ENCODE results near the gene GFRAL.
"Not testable (repeated sequence)": the region's sequence is repeated elsewhere in the genome, so short reads cannot be mapped to it uniquely, and the experiment has no call there.

Gene GFRAL, protein sequence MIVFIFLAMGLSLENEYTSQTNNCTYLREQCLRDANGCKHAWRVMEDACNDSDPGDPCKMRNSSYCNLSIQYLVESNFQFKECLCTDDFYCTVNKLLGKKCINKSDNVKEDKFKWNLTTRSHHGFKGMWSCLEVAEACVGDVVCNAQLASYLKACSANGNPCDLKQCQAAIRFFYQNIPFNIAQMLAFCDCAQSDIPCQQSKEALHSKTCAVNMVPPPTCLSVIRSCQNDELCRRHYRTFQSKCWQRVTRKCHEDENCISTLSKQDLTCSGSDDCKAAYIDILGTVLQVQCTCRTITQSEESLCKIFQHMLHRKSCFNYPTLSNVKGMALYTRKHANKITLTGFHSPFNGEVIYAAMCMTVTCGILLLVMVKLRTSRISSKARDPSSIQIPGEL

DNA sequence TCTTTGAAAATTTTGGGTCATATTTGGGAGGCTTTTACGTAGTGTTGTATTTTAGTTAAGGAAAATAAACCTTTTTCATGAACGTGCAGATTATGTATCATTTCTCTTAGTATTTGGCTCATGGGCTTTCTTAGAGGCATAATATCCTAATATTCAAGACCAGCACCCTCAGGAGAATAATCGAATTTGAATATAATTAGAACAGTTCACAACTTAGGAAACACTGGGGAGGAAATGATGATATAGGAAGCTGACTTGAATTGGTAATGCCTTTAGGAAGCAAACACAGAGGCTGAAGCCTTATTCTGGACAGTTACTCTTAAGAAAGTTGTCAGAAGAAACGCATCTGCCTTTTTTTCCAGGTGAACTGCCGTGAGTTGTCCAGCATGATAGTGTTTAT lies at the start of gene GFRAL:
Gene GFRAL (plus strand): TSS at position 301 of the 400 bp plus-strand sequence. CDS start 86 bp downstream, at position 387.
- DNase-seq (ENCODE audit: low spot score), result no peak

DNA sequence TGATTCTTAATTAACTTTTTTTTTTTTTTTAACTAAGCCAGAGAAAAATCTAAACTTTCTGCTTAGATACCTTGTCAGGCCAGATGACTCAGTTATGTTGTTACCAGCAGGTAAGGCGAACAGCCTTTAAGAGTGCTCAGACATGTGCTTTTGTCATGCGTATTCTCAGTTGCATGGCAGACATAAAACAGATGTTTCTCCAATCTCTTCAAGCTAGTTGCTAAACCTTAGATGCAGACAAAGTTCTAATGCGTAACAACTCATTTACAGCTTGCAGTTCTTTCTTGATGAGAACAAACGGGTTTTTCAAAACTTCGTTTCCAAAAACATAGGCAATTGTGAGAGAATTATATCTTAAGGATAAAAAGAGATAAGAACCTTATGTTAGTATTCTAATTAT lies 49.6 kb upstream of the GFRAL start:
- no peak for DNase-seq (ENCODE audit: low spot score)

DNA sequence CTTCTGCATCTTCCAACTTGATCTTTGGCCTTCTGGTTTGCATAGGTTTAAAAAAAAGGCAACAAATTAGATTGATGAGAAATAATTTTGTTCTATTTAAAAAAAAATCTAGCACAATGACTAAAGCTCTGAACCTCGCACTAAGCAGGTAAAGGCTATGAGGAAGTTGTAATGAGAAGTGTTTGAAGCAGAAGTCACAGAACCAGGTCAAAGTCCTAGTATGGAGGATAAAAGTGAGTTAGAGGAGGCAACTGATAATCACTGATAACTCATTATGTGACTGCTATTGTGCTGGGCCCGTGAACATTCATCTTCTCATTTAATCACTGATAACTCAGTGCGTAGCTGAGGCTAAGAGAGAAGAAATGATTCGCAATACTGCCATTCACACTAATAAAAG lies 46.1 kb upstream of the GFRAL start:
- no peak for DNase-seq (ENCODE audit: low spot score)

DNA sequence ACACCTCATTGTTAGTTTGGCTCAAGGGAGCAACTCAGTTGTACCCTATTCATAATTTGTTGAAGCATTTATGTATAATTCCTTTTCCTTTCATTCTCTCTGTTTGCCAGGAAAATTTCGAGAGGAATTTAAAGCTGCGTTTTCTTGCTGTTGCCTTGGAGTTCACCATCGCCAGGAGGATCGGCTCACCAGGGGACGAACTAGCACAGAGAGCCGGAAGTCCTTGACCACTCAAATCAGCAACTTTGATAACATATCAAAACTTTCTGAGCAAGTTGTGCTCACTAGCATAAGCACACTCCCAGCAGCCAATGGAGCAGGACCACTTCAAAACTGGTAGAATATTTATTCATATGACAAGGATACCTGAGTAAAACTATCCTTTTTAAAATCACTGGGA lies 45.2 kb upstream of the GFRAL start:
- DNase-seq (ENCODE audit: low spot score), result no peak

DNA sequence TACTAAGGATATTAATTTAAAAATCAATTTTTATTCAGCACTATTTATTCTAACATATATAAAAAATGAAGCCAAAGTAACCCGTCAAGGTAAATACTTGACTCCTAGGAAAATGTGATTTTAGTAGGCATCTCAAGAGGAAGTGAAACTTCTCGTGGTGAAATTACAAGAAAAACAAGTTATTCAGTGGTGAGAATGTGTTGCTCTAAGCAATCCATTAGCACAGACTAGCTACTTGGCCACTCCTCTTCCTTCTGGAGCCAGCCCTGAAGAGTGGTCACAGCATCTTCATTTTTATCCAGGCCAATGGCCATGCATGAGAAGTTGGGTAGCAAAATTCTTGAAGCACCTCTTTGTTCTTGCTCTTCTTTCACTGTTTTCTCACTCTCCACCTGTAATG lies 40.4 kb upstream of the GFRAL start:
- no peak for DNase-seq (ENCODE audit: low spot score)

DNA sequence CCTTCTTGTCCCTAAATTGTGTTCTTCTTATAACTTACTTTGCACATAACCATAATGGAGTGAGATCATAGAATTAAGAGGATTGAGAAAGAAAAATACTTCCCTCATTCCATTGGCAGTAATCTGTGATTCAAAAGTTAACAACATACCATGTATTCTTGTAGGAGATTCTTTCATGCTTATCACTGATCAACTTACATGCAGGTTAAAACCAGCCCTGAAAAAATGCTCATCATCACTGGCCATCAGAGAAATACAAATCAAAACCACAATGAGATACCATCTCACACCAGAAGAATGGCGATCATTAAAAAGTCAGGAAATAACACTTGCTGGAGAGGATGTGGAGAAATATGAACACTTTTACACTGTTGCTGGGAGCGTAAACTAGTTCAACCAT lies 36.5 kb upstream of the GFRAL start:
- no peak for DNase-seq (ENCODE audit: low spot score)

DNA sequence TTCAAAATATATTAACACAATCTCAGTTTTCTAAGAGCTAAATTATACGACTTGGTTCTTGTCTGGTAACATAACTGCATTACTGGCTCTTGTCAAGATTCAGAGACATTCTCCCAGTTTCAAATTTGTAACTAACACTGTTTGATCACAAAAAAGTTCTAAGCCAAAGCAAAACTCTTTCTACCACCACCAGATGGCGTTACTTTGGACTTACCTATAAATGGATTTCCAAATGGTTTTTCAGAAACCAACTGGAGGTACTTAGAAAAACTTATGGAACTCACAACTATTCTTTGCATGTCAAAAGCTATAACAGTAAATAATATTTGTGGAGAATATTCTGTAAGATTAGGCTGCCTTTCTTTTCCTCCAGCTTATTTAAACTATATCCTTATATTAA lies 34.2 kb upstream of the GFRAL start:
- DNase-seq (ENCODE audit: low spot score), result no peak

DNA sequence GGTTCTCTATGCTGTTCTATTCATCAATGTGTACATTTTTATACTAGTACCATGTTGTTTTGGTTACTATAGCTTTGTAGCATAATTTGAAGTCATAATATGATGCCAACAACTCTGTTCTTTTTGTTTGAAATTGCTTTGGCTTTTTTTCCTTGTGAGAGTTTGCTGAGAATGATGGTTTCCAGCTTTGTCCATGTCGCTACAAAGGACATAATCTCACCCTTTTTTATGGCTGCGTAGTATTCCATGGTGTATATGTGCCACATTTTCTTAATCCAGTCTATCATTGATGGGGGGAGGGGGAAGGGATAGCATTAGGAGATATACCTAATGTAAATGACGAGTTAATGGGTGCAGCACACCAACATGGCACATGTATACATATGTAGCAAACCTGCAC lies 30.1 kb upstream of the GFRAL start:
- DNase-seq (ENCODE audit: low spot score), result not testable (repeated sequence)

DNA sequence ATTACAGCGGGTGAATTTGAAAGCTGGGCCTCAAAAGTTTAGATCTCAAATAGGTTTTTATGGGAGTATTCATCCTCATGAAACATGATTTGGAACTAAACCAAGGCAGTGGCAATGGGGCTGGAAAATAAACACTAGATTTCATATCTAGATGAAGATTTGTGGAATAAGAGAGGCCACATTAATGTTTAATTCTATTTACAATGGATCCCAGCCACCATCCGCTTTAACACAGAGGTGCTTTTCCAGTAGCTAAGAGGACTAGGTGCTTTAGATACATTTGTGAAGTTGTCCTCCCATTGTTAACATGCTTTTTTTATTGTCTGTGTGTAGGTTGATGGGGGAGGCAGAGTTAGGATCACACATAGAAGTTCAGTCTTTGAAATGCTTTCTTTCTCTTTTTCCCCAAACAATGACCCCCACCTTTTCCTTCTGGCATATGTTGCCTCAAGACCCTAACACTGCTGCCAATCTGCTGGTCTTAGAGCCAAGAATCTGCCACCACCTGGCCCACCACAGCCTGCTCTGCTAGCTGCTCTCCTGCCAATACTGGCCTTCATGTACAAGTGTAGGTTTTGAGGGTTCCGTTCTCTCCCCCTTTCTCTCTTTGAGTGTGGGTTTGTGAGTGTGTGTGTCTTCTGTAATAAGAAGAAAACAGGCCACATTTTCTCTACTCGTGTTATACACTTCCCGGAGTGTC lies 27.8 kb upstream of the GFRAL start:
- DNase-seq (ENCODE audit: low spot score), result no peak

DNA sequence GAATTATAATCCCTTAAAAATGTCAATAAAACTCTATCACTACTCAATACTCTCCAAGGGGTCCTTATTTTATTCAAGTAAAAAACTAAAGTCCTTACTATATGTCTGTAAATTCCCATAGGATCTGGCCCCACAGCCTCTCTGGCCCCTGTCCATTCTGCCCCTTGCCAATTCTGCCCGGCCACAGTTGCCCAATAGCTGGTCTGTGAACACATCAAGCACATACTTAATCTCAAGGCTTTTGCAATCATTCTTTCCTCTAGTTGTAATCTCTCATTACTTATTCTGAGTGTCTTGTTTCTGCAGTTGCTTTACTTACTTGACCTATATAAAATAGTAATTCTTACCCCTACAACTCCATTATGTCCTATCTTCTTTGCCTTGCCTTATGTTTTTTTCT lies 22.5 kb upstream of the GFRAL start:
- DNase-seq (ENCODE audit: low spot score), result no peak

DNA sequence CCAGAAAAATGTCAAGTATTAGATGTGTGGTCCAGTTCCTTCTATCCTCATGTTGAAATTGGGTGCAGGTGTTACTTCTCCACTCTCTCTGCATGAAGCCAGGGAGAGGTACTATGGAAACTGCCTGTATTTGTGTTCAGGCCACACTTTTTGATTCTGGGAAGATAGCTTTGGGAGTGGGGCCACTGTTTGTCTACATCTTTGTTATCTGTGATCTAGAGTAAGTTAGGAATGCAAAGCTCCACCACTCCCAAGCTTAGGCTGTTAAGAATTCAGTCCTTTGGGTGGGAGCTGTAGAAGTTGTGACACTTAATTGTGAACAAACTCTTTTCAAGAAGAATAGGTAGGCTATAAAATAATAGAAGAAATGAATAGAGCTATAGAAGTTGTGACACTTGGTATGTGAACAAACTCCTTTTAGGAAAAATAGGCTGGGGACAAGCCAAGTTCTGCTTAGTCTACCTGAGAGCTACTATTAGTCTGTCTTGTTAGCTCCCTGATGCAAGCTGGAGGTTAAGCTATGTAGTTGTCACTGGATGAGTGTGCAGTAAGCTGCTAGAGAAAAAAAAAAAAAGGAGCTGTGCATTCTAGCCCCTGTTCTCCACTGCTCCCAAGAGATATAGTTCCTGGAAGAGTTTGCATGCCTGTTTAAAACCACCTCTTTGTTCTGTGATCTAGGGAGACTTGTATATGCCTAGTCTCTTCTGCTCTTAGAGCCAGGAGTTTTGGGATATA lies 7.1 kb upstream of the GFRAL start:
- DNase-seq (ENCODE audit: low spot score), result no peak

DNA sequence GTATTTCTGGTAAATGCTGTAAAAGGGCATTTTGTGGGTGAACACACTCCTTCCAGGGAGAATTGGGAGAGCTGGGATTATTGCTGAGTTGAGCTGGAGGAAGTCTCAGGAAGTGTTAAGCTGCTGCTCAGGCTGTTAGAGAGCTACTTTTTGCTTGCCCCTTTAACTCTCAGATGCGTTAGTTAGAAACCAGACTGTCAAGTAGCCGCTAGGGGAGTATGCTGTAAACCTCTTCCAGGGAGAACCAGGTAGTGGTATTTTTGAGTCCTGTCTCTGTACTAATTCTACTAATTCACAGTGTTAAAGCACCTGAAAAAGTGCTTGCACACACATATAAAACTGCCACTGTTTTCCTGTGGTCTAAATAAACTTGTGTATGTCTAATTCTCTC lies 6.6 kb upstream of the GFRAL start:
- no peak for DNase-seq (ENCODE audit: low spot score)

DNA sequence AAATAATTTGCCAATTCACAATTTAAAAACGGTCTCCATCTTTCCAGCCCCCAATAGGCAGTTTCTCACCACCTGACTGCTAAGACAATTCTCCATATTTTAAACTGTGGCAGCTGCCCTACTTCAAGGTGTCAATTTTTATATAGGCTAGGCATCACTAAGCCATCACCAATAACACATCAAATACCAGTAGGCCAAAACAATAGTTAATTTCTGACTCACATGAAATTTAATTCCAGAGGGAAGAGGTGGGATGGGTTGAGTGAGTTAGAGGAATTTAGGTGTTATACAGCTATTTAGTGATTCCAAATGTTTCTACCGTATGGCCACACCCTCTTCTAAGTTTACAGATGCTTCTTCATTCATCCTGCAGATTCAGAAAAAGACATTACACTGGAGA lies 49.9 kb downstream of the GFRAL start:
- no peak for DNase-seq (ENCODE audit: low spot score)

DNA sequence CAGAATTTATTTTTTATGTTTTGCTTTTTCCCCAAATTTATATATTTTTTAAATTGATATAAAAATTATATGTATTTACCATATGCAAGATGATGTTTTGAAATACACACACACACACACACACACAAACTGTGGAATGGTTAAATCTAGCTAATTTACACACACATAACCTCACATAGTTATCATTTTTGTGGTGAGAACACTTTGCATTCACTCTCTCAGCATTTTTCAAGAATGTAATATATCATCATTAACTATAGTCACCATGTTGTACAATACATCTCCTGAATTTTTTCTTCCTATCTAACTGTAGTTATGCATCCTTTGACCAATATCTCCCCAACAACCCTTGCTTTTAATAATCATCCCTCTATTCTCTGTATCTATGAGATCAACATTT lies 52.2 kb downstream of the GFRAL start:
- no peak for DNase-seq (ENCODE audit: low spot score)

DNA sequence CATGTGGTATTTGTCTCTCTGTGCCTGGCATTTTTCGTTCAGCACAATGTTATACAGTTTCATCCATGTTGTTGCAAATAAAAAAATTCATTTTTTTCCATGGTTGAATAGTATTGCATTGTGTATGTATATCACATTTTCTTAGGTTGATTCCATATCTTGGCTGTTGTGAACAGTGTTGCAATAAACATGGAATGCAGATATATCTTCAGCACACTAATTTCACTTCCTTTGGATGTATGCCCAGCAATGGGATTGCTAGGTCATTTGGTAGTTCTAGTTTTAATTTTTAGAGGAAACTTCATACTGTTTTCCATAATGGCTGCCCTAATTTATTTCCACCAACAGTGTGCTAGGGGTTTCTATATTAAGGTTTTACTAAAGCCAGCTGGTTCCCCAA lies 52.6 kb downstream of the GFRAL start:
- DNase-seq (ENCODE audit: low spot score), result no peak

DNA sequence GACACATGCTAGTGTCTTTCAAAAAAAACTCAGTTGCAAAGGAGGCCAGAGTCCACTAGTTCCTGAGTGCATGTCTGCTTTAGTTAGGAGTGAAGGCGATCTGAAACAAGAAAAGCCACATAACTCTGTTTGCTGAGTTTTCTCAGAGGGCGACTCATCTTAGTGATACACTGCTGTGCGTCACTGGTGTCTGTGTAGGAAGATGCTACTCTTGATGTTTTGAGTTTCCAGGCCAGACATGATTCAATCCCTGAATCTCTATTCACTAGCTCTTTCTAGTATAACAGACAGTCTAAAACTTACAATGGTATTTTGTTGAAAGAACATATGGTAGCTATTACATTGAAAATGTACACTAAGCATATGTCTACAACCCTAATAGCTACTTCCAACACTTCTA lies 60.9 kb downstream of the GFRAL start:
- no peak for DNase-seq (ENCODE audit: low spot score)

DNA sequence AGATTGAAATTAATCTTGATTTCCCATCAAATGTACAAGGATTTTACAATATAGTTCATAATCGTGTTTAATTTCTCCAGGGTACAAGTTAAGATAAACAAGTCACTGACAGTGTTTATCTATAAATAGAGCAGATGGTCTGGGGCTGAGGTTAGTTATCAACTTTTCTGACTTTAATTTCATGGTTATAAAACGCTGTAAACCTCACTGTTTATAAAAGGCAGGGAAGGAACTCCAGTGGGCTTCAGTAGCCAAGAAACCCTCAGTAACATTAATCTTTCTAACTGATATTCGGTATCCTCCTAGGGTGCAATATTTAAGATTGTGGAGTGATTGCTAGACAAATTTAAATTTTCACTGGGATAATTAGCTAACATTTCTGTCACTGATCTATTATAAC lies 68.6 kb downstream of the GFRAL start:
- DNase-seq (ENCODE audit: low spot score), result no peak

DNA sequence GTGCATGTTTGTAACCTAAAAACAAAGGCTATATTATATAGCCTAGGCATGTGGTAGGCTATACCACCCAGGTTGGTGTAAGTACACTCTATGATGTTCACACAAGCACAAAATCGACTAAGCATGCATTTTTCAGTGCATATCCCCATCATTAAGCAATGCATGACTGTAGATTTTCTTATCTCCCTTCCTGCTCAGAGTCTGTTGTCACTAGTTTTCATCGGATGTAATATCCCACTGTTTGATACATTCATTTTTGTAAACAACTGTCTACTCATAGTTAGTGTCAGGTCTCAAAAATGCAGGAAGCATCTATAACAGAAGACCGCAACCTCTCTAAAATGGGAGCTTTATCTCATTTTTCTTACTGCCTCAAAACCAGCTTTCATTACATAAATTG lies 70.7 kb downstream of the GFRAL start:
- DNase-seq (ENCODE audit: low spot score), result no peak

DNA sequence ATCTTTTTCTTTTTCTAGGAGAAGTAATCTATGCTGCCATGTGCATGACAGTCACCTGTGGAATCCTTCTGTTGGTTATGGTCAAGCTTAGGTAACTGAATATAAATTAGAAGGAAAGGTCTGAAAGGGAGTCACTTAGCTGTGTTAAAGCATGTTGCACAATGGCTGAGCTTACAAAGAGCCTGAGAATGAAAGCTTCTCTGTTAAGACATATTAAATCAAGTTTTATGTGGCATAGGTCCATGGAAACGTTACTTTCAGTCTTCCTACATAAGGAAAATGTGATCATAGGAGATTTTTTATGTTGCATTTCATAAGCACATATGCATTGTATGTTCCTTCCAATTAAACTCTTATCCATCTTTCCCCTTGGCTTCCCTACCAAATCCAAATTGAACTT lies 72.1 kb downstream of the GFRAL start:
- no peak for DNase-seq (ENCODE audit: low spot score)

DNA sequence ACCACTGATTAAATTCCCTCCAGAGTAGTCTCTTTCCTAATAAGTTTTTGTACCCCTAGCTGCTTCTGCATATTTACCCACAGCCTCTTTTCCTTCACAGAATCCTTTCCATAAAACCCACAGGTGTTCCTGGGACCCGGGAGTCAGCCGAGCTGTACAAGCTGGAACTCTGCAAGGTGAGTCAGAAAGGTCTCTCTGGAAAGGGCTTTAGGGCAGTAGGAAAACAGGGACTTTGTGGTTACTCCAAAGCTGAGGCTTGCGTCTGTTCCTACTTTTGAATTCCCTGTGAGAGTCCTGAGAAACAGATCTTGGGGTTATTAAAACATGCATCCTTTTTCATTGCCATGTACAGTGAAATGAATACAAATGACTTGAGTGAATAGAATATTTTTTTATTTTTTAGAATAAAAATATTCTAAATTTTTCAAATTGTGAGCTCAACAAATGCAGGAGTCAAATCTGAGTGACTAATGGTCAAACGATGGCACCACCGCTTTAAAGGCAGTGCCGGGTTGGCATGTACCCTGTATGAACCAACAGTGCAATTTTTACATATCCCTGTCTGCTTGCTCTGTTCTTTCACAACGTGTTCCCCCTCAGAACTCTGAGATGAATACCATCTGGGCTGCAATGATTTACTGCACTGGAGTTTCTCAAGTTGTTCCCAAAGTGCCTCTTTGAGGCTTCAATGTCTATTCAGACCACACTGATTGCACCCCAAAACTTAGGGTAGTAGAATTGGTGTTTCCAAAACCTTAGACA lies 78.4 kb downstream of the GFRAL start:
- no peak for DNase-seq (ENCODE audit: low spot score)

DNA sequence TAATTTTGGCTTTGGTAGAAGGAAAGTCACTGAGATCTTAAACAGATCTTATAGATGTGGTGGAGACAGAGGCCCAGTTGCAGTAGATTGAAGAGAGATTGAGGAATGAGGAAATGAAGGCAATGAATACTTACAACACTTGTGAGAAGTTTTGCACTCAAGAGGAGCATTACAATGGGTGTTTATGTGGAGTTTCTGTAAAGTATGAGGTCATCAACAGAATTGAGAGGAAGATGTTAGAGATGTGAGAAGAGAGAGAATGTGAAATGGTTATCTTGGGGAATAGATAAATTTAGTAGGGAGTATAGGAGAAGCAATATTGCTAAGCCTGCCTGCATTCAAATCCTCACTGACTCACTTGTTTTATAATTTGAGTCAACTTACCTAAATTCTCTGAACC lies 83.4 kb downstream of the GFRAL start:
- no peak for DNase-seq (ENCODE audit: low spot score)

DNA sequence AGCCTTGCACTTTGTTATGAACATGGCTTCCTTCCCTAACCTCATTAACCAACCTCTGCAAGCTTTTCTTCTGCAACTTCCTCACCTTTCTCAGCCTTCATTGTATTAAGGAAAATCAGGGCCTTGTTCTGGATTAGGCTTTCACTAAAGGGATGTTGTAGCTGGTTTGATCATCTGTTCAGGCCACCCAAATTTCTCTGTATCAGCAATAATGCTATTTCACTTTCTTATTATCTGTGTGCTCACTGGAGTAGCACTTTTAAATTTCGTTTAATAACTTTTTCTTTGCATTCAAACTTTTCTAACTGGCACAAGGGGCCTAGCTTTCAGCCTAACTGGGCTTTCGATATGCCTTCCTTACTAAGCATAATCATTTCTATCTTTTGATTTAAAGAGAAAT lies 96.7 kb downstream of the GFRAL start:
- no peak for DNase-seq (ENCODE audit: low spot score)
